Posterior cingulate gyrus (tissue), 11 donors: ENCODE measurements around the gene NPY1R.
A peak's percentile ranks its signal among the peaks of the same experiment; 100 is the strongest.

Experiments used
- DNase-seq, 10 donors: peaks; one replicate each; pipeline versions ENCODE4 v3.0.0 to v3.0.0-alpha.2; 2020 to 2021; ENCODE audit warnings: mixed read lengths in 3 of 10
- intact Hi-C: fragments of 100-400 bp; cut with DNase I; formaldehyde crosslinking; loops from one replicate; pipeline ENCODE4 v1.15.1; 2023

Gene NPY1R

DNA sequence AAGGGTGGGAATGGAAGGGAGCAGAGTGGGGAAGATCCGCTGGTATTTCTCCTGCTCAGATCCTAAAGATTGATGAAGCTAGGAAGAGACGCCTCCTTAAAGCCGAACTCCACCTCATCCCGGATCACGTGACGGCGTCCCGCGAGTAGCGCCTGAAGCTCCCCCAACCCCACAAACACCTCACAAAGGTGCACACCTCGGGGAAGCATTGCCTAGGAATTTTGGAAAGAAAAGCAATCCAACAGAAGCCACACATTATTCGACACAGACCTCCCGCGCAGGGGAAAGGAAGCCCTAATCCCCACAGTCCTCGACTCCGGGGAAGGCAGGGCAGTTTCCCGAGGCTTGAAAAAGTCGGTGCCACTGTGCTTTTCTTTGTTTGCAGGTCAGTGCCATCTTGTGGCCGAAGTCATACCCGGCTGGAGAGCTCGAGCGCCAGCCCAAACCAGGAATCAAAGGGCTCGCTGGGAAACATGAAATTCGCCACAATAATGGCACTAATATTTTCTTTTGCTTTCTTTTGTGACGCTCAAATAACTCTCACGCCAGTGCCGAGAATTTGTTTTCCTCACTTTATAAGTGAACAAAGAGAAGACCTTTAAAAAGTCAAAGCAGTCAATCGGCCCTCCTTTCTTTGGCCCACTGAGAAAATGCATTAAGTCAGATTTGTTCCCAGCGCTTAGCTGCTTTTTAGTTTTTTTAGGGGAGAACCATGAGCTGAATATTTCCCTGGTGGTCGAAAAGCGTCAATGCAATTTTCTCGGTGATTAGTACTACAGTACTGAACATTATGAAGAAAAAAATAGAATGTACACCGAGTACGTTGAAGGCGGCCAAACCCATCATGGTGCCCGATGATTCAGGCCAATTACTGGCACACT is at the start of gene NPY1R:
TSS of gene NPY1R (minus strand) at position 71 of the 881 bp plus-strand sequence. CDS start 6,042 bp downstream, outside the sequence.
- intact Hi-C loops, result loop anchor here (1.0 to 10.0 kb wide), 4 partner anchors 165 to 834 kb away; partner anchors contain the start of gene NAF1
- DNase-seq, result peak; percentile 43 to 95 (median 74)

DNA sequence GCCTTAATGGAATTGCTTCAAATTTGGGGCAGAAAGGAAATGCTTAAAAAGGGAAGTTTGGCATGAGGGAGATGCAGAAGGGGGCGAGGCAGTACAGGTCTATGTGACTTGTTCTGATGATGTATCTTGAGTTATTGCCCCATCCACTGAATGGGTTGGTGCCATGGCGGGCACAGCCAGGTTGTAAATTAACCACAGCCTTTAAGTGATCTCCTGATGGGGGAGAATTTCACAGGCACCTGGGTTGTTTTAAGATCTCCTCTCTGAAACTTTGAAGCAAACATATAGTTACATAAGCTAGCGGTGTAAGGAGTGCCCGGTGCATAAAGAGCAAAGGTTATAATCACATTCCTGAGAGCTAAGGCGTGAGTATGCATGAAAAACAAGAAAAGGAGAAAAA is 48.3 kb upstream of the NPY1R start:
- no peak for DNase-seq
- intact Hi-C loops, result no loop called here

DNA sequence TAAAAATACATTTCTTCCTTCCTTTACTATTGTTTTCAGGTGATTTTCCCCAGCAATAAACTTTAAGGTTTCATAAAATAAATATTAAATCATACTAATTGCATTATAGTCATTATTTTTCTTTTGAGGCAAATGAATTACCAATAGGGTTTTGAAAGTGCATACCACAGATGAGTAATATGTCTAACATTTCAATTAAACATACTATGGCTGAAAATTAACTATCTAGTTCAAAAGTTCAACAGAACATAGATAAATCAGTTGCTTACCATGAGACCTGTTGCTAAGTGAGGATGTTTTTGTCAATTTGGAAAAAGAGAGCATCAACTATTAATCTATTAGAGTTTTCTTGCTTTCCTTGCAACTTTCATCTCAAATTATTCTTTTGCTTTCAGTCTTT is 46.3 kb upstream of the NPY1R start:
- intact Hi-C loops, result no loop called here
- no peak for DNase-seq

DNA sequence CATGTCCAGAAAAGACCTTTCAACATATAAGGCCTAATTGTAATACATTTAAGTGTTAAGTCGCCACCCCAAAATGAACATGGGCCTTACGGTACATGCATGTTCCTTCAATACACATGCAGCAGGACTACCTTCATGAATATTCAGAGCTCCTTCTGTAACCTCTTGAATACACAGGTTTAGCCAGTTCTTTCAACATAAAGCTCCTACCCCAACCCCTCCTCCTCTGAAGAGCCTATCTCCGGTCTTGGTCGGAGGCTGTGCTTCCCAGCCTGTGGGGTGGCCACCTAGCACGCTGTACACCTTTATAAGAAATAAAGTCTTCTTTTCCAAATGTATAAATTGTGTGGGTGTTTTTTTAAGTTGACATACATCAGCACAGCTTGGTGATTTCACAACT is 39.6 kb upstream of the NPY1R start:
- intact Hi-C loops, result no loop called here
- DNase-seq, result no peak

DNA sequence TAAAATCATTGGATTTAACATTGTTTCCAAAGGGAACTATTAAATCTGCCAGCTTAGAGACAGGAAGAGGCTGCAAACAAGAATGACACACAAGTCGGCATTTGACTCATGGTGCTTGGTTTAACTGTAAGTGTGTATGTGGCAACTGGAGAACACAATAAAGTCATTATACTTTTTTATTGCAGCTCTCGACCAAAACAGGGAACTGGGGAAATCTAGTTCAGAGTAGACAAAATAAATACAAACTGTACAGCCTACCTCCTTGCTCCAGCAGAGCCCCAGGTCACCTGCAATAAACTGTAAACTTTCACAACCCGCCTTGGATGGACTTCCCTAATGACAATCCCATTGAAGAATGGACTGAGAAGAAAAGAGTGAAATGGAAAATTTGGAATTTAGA is 35.3 kb upstream of the NPY1R start:
- DNase-seq, result no peak
- intact Hi-C loops, result no loop called here

DNA sequence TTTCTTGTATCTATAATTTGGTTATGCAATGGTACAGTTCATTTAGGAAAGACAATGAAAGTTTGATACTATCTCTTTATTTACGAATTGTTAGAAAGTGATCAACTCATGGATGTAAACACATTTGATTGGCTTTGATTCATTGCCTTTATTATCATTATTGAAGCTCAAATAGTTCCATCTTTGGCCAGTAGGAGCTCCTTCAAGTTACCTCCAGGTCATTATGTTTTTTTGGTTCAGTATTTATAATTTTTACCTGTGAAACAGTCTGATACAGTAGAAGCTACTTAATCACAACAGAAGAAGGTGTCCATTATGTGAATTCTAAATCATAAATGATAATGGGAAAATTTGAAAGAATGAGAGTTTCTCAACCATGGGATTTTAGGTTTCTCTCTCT is 23.7 kb upstream of the NPY1R start:
- intact Hi-C loops, result no loop called here
- no peak for DNase-seq

DNA sequence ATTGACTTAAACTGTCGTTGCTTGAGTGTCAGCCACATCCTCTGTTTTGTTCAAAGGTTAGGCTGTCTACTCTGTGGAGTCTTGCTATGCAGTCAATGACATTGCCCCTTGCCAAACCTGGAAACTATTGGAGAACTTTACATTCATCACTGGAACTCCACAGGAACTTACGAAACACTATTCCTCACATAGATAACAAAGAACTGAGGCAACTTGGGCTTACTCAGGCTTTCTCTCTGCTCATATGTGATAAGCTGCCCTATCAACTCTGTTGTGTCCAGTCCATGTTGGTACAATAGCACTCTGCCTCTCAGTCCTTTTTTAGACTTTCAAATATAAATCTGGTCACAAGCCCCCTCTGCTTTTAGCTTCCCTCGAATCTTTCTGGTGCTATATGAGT is 20.7 kb upstream of the NPY1R start:
- DNase-seq, result no peak

DNA sequence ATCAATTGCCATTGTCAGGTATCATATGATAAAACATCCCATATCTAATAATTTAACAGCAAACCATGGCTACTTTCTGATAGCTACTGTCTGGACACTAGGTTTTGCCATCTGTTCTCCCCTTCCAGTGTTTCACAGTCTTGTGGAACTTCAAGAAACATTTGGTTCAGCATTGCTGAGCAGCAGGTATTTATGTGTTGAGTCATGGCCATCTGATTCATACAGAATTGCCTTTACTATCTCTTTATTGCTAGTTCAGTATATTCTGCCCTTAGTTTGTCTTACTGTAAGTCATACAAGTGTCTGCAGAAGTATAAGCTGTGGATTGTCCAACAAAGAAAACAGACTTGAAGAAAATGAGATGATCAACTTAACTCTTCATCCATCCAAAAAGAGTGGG is 18.3 kb upstream of the NPY1R start:
- DNase-seq, result no peak
- intact Hi-C loops, result no loop called here

More for the DNA sequence above, 20.7 kb upstream of the NPY1R start:
- intact Hi-C loops, result no loop called here

DNA sequence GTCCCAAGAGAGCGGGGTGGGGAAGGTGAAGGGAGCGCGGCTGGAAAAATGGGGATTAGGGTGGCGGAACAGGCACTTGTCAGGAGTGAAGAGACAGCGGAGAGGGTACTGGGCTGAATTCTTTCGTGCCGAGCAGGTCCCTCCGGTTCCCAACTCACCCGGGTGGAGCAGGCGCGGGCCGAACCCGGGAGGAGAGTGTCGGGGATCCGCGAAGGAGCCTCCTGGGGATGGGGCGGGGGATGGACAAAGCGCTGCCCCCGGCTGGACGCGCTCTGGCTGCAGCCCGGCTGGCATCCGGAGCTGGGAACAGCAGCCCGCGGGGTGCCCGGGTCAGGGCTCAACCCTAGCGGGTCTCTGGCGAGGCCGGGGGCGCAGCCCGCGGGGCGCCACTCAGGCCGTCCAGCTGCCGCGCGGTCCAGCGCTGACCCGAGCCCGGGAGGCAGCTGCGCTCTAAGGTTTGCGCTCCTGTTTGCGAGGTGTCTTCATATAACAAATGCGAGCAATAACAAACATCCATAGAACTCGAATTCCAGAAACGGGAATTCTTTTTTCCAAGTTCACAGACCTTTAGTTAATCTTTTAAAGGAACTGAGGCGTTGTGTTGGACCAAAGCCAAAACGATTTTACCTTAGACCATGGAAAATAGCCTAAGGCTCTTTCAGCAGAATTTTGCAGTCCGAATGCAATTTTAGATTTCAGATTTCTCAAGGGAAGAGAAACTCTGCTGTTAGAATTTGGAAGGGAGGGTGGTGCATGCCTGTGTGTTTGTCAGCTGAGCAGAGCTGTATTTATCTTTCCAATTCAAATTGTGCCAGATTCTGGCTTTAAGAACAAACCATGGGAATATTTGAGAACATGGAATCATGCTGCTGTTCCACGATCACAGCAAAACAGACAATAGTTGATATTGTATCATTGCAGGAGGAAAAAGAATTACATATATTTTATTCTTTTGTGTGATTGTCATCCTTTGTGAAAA is 12.0 kb upstream of the NPY1R start:
- peak in 7 of 10 donors; percentile 8 to 89 (median 32) for DNase-seq
- intact Hi-C loops, result no loop called here

DNA sequence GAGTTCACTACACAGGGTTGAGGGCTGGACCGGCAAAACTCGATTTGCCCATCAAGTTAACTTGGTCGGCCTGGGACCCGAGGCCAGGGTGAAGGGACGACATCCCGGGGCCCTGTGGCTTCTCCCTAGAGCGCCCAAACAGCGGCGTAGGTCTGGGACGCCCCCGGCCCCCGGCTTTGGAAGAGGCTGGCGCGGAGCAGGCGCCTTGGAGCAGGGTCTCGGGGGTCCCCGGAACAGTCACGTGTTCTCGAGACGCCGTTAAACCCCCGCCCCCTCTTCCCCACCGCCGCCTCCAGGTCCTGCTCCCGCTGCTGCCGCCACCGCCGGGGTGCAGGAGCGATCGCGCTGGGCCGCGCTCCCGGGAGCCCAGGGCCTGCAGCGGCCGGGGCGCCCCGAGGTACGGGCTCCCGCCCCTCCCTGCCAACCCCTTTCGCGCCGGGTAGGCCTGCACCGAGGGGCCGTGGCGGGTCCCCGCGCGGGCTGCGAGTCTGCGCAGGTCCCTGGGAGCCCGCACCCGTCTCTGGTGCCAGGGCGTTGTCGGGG is 11.3 kb upstream of the NPY1R start, which contains the start of gene NPY5R:
TSS of gene NPY5R (plus strand) at position 289 of the 543 bp plus-strand sequence. CDS start 6,382 bp downstream, outside the sequence.
- intact Hi-C loops, result no loop called here
- peak in 4 of 10 donors; percentile 17 to 83 (median 74) for DNase-seq

DNA sequence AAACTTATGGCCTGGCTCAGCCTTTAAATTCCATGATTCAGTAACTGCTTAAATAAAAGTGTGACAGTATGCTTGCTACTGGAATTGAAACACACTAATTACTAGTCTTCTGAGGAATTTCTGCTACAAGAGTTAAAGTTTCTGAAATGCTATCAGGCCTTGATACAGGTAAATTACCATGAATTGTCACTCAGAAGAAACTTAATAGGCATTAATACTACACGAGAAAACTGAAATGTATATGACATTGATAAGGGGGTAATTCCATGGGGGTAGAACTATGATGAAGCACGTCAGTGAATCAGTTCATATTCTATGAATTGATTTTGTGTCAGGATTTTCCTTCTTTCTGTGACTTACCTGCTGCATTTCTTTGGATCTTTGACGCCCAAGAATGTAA is 3.0 kb upstream of the NPY1R start:
- intact Hi-C loops, result loop anchor here (10.0 kb wide), 1 partner anchor 209 kb away; no protein-coding TSS in a partner anchor
- no peak for DNase-seq

DNA sequence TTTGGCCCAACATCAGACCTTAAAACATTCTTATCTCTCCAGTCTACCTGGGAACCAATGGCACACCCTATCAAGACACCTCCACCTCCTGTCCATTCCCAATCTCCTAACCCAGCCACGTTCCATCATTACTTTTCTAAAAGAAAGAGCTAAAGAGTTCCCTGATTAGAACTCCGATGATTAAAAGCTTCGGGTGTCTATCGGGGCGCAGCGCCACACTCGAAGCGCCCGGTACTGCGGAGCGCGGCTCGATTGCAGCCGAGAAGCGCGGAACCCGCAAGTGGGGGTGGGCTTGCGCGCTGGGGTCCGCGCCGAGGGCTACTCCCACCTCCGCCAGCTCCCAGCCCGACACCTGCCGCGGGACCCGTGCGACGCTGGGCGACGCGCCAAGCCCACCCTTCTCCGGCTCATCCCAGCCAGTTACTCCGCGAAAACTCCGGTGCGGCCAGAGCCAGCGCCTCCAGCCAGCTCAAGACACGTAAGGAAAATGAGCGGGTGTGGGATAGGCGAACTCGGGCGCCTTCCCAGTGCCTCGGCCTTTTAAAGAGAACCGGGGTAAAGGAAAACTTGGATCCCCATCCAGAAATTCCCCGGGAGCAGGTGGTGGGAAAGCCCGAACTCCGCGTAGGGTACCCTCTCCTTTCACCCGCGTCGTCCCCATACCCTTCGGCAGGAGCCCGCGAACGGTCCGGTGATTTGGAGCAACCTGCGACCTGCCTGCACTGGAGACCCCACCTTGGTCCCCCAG is 593 bp downstream of the NPY1R start:
- DNase-seq, result peak in 8 of 10 donors; percentile 19 to 91 (median 31)
- intact Hi-C loops, result loop anchor here (1.0 to 10.0 kb wide), 4 partner anchors 165 to 834 kb away; partner anchors contain the start of gene NAF1

DNA sequence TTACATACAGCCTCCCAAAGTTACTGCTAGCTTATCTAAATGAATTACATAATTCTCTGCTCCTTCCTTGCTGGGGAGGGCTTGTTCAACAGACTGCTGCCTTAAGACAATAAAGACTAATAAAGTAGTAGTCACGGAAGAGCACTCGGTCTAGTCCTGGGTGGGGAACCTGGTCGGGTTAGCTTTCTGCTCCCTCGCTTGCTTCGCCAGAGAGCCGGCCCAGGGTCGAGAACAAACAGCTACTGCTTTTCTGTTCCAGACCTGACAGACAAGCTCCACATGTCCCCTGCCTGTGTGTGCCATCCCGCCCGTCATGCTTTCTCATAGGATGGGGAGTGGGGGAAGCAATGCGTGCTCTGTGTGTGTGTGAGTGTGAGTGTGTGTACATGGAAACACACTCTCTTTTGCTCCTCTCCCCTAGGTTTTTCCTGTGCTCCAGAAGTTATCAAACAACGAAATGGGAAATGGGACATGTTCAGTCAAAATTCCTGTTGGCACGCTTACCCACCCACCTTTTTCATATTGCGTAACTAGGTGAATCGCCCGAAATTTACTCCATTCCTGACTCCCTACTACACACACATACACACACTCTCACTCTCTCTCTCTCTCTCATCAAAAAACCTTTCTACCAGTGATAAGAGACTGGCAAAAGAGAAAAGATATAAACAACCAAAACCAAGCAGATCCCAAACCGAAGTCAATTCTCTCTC is 1.3 kb downstream of the NPY1R start:
- intact Hi-C loops, result loop anchor here (5.0 to 10.0 kb wide), 3 partner anchors 164 to 224 kb away; partner anchors contain the start of gene NAF1

DNA sequence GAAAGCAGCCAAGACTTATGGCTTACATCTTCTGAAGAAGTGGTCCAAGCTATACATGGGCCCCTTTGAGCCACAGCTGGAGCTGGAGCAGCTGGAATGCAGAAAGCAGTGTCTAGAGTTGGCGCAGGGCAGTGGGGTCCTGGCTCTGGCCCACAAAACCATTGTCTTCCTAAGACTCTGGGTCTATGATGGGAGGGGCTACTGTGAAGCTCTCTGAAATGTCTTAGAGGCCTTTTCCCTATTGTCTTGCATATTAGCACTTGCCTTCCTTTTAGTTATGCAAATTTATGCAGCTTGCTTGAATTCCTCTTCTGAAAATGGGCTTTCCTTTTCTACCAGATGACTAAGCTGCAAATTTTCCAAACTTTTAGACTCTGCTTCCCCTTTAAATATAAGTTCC is 15.3 kb downstream of the NPY1R start:
- no peak for DNase-seq
- intact Hi-C loops, result no loop called here

More for the DNA sequence above, 1.3 kb downstream of the NPY1R start:
- peak in 7 of 10 donors; percentile 9 to 82 (median 18) for DNase-seq

DNA sequence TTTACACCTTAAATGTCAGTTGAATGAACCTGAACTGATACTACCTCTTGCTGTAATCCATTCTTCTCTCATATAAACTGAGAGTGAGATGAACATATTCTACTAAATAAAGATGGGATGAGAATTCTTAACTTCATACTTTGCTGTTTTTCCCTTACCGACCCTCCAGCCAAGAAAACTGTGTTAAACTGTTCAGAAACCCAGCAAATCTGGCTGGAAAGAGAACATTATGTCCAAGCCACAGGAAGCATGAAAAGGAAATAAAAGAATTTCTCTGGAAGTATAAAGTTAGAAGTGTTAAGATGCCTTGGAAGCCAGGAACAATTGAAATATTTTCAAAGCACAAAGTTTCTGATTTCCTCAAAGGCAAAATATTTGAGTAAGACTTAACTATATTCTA is 22.9 kb downstream of the NPY1R start:
- intact Hi-C loops, result no loop called here
- DNase-seq, result no peak

DNA sequence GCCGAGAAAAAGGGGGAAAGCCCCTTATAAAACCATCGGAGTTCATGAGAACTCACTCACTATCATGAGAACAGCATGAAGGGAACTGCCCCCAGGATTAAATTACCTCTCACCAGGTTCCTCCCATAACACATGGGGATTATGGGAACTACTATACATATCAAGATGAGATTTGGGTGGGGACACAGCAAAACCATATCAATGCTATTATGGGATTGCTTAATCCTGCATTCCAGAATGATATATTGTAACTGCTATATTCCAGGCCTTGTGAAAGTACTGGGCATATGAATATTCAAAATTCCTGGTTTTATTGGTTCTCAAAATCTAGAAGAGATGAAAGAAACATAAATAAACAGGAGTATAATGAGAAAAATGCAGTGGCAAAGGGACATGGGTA is 29.3 kb downstream of the NPY1R start:
- intact Hi-C loops, result no loop called here

DNA sequence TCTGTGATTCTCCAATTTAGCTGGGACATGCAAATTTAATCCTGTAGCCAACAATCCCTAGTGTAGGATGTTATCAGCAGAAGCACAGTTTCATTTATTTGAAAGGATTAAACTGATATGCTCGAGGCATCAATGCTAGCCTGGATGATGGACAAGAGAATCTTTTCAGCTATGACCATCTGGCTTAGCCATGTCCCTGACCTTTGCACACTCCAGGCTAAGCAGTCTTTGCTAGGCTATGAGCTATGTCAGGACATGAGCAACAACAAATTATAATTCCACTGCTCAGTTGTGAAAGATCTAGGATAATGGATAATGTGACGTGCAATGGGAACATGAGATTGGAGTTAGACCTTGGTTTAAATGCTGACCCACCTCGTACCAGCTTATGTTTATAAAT is 32.0 kb downstream of the NPY1R start:
- intact Hi-C loops, result no loop called here
- DNase-seq, result no peak

More for the DNA sequence above, 29.3 kb downstream of the NPY1R start:
- no peak for DNase-seq

DNA sequence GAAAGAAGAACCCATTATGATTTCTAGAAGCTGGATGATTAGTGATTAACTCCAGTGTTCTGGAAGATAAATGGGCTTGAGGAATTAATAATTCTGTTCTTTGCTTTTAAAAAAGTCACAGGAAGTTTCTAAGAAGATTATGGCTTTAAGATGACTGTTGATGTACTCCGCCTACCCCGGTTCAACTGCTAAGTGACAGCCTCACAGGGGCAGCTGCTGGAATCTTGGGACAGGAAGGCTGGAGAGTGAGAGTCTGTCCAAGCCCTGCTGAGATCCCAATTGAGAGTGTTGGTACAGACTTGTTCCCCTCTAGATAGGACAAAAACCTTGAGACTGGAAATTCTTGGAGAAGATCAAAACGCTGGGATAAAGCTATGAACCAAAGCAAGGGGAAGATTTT is 37.3 kb downstream of the NPY1R start:
- DNase-seq, result no peak
- intact Hi-C loops, result no loop called here

DNA sequence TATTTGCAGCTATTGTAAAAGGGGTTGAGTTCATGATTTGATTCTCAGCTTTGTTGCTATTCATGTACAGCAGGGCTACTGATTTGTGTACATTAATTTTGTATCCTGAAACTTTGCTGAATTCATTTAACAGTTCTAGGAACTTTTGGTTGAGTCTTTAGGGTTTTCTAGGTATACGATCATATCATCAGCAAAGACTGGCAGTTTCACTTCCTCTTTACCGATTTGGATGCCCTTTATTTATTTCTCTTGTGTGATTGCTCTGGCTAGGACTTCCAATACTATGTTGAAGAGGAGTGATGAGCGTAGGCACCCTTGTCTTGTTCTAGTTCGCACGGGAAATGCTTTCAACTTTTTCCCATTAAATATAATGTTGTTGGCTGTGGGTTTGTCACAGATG is 48.1 kb downstream of the NPY1R start:
- intact Hi-C loops, result no loop called here
- no peak for DNase-seq
